Body of pancreas (tissue), 4 donors: ENCODE data around the gene NLGN1.

Source experiments
- POLR2A ChIP-seq, 3 donors: fragments of 450-650 bp; IDR thresholded peaks; one replicate each; pipeline ENCODE4 v1.6.1; 2016; ENCODE audit warnings: antibody characterized with exemption in 3 of 3, mild to moderate bottlenecking in 2 of 3
- TF ChIP-seq, protein P1 (sequence below), 7 experiments: fragments of 450-650 bp in 4 of 7; fragments of 200-600 bp in 3 of 7; sonication (generic) in 3 of 7; IDR thresholded peaks; one replicate each; pipeline ENCODE4 v1.5.1; 2016 to 2019; ENCODE audit warnings: antibody characterized with exemption in 7 of 7

DNA sequence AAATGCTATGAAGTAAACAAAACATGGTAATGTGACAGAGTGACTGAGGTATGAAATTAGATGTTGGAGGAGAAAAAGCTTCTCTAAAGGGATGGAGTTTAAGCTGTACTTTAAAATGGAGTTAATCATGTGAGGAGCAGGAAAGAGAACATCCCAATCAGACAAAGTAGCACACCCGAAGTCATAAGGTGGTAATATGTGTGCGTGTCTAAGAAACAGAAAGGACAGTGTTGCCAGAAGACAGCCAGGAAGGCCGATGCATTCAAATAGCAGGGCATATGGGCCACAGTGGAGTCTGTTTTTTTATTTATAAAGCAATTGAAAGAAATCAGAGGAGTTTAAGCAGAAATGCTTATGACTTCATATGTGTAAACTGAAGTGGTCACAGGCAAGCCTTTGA, 376.3 kb downstream of the NLGN1 start:
- TF ChIP-seq, protein P1, sequence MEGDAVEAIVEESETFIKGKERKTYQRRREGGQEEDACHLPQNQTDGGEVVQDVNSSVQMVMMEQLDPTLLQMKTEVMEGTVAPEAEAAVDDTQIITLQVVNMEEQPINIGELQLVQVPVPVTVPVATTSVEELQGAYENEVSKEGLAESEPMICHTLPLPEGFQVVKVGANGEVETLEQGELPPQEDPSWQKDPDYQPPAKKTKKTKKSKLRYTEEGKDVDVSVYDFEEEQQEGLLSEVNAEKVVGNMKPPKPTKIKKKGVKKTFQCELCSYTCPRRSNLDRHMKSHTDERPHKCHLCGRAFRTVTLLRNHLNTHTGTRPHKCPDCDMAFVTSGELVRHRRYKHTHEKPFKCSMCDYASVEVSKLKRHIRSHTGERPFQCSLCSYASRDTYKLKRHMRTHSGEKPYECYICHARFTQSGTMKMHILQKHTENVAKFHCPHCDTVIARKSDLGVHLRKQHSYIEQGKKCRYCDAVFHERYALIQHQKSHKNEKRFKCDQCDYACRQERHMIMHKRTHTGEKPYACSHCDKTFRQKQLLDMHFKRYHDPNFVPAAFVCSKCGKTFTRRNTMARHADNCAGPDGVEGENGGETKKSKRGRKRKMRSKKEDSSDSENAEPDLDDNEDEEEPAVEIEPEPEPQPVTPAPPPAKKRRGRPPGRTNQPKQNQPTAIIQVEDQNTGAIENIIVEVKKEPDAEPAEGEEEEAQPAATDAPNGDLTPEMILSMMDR (IDR thresholded peaks at IDR 0.05) = no peak
- no peak for TF ChIP-seq POLR2A (IDR thresholded peaks at IDR 0.05)
